ENCODE measurements around the gene LSR.

Gene LSR

DNA sequence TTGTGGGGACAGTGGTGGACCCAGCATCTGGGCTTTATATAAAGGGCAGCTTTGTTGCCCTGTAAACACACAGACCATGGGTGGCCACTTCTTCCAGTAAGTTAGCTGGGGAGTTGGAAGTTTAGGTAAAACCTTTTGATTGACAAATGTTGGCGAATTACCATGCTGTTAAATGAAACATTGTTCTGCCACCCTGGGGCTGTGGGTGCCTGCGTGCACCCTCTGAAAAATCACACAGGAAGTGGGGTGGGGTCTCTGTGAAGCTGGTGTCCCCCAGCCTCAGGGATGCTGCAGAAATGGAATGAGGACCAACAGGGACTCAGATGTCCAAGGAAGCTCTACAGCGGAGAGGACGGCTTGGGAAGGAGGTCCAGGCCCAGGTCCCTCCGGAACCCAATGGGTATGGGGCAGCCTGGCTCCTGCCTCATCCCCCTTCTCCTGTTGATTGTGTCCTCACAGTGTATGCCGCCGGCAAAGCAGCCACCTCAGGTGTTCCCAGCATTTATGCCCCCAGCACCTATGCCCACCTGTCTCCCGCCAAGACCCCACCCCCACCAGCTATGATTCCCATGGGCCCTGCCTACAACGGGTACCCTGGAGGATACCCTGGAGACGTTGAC, 17.2 kb downstream of the LSR start:
- Mint-ChIP-seq H3K27ac (peak overlapping the region; percentile 89), H3K4me3 (peak overlapping the region; percentile 74), H3K27me3 (no peaks in the 10 kb centered on the region), H3K9me3 (ENCODE audit: low read depth) (no peaks in the 10 kb centered on the region), H3K4me1 (ENCODE audit: low read depth) (peaks cover 19% of the 10 kb centered on the region), H3K36me3 (peaks cover 2% of the 10 kb centered on the region)

DNA sequence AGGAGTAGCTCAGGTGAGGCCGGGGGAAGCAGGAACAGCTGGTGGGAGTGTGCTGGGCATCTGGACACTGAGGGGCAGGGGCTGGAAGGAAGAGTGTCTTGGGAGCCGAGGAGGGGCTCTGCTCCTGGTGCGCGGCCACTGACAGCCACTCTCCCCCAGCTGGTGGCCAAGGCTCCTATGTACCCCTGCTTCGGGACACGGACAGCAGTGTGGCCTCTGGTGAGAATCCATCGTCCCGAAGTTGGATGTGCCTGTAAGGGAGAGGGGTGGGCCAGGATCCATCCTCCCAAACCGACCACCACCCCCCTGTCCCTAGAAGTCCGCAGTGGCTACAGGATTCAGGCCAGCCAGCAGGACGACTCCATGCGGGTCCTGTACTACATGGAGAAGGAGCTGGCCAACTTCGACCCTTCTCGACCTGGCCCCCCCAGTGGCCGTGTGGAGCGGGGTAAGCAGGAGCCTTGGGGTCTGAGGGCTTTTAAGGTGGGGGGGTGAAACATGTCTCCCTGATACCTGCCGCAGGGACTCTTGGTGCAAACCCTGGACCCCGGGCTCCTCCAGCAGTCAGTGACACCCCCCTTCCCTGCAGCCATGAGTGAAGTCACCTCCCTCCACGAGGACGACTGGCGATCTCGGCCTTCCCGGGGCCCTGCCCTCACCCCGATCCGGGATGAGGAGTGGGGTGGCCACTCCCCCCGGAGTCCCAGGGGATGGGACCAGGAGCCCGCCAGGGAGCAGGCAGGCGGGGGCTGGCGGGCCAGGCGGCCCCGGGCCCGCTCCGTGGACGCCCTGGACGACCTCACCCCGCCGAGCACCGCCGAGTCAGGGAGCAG, 17.9 kb downstream of the LSR start:
- Mint-ChIP-seq H3K27me3 (no peaks in the 10 kb centered on the region), H3K27ac (peak overlapping the region; percentile 89), H3K4me3 (peak overlapping the region; percentile 95), H3K36me3 (peaks cover 2% of the 10 kb centered on the region), H3K9me3 (ENCODE audit: low read depth) (no peaks in the 10 kb centered on the region), H3K4me1 (ENCODE audit: low read depth) (peaks cover 19% of the 10 kb centered on the region)

DNA sequence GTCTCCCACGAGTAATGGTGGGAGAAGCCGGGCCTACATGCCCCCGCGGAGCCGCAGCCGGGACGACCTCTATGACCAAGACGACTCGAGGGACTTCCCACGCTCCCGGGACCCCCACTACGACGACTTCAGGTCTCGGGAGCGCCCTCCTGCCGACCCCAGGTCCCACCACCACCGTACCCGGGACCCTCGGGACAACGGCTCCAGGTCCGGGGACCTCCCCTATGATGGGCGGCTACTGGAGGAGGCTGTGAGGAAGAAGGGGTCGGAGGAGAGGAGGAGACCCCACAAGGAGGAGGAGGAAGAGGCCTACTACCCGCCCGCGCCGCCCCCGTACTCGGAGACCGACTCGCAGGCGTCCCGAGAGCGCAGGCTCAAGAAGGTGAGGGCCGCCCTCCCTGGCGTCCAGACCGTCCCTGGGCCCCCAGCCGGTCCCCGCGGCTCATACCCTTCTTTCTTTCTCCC, 18.6 kb downstream of the LSR start:
- Mint-ChIP-seq H3K4me3 (peak overlapping the region; percentile 95), H3K36me3 (peaks cover 8% of the 10 kb centered on the region)

DNA sequence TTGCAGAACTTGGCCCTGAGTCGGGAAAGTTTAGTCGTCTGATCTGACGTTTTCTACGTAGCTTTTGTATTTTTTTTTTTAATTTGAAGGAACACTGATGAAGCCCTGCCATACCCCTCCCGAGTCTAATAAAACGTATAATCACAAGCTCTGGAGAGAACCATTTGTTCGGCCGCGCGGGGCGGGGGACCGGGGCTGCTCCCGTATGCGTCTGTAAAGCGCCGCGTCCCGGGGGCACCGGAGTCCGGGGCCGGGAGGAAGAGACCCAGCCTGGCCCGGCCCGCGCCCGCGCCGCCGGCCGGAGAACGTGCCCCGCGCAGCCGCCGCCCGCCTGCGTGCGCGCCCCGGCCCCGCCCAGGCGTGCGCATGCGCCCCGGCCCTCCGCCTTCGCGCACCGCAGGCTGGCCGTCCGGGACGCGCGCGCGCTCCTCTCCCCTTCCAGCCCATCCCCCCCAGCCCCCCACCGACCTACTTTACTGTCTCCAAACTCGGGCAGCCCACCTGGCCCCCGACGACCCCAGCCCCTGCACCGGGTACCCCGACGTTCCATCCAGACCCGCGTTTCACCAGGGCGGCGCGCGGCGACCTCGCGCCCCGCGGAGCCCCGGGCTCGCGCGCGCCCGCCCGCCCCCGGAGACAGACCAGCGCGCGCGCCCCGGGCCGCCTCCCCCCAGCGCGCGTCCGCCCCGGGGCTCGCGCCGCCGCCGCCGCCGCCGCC, 19.2 kb downstream of the LSR start:
- peaks cover 24% of the 10 kb centered on the region for H3K4me1 Mint-ChIP-seq (ENCODE audit: low read depth)
- H3K27me3 Mint-ChIP-seq, result no peaks in the 10 kb centered on the region
- H3K9me3 Mint-ChIP-seq (ENCODE audit: low read depth), result no peaks in the 10 kb centered on the region

More for the DNA sequence above, 18.6 kb downstream of the LSR start:
- Mint-ChIP-seq H3K4me1 (ENCODE audit: low read depth) (peaks cover 25% of the 10 kb centered on the region), H3K27me3 (no peaks in the 10 kb centered on the region), H3K9me3 (ENCODE audit: low read depth) (no peaks in the 10 kb centered on the region), H3K27ac (peak overlapping the region; percentile 92)

DNA sequence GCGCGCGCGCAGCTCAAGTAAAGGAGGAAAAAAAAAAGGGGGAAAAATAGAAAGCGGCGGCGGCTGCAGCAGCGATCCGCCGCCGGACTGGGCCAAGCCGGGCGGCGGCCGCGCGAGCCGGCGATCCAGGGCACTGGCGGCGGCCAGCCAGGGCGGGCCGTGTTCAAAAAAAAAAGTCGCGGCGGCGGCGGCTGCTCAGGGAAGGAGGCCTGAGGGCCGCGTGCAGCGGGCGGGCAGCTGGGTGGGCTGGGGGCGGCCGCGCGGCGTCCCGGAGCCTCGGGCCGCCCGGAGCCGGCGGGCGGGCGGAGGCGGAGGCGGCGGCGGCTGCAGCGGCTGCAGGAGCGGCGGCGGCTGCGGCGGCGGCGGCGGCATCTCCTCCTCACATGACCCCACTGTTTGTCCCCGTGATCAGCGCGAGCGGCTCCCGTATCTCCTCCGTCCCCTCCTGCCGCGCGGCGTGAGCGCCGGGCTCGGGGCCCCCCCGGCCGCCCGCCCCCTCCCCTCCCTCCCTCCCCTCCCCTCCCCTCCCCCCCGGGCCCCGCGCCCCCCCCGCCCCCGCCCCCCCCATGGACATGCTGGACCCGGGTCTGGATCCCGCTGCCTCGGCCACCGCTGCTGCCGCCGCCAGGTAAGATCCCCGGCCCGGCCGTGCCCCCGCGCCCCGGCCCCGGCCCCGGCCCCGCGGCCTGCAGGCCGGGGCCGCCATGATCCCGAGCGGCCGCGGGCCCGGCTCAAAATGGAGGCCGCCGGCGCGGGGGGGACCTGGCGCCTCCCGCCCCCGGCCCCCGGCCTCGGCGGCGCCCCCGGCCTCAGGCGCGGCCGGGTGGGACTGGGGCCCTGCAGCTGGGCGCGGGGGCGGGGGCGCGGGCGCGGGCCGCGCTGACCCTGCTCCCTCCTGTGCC, 20.0 kb downstream of the LSR start, which contains the start of gene USF2:
Gene USF2 (plus strand): TSS at position 427 of the 902 bp plus-strand sequence. CDS start 140 bp downstream, at position 567.
- no peaks in the 10 kb centered on the region for H3K9me3 Mint-ChIP-seq (ENCODE audit: low read depth)
- no peaks in the 10 kb centered on the region for H3K27me3 Mint-ChIP-seq
- H3K4me3 Mint-ChIP-seq, result peak within 1 kb of the TSS; percentile 95
- peaks cover 24% of the 10 kb centered on the region for H3K4me1 Mint-ChIP-seq (ENCODE audit: low read depth)
- H3K27ac Mint-ChIP-seq, result peak within 1 kb of the TSS; percentile 92
- peaks cover 8% of the 10 kb centered on the region for H3K36me3 Mint-ChIP-seq

More for the DNA sequence above, 19.2 kb downstream of the LSR start:
- Mint-ChIP-seq H3K4me3 (peak overlapping the region; percentile 95), H3K27ac (peak overlapping the region; percentile 92), H3K36me3 (peaks cover 8% of the 10 kb centered on the region)

DNA sequence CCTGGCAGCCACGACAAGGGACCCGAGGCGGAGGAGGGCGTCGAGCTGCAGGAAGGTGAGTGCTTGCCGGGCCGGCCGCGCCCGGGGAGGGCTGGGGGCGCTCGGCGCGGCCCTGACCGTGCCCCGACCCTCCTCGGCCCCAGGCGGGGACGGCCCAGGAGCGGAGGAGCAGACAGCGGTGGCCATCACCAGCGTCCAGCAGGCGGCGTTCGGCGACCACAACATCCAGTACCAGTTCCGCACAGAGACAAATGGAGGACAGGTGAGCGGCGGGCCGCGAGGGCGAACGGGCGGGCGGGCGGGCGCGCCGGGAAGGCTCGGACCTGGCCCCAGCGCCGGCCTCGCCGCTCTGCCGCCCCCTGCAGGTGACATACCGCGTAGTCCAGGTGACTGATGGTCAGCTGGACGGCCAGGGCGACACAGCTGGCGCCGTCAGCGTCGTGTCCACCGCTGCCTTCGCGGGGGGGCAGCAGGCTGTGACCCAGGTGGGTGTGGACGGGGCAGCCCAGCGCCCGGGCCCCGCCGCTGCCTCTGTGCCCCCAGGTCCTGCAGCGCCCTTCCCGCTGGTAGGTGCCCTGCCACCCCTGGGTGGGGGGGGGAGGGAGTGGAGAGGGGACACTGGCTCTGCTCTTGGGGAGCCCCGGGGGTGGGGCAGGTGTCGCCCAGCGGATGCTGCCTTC, 20.8 kb downstream of the LSR start:
- Mint-ChIP-seq H3K4me3 (peak overlapping the region; percentile 77), H3K27ac (no peak overlapping the region), H3K9me3 (ENCODE audit: low read depth) (no peaks in the 10 kb centered on the region), H3K36me3 (peaks cover 6% of the 10 kb centered on the region), H3K4me1 (ENCODE audit: low read depth) (peaks cover 23% of the 10 kb centered on the region), H3K27me3 (no peaks in the 10 kb centered on the region)

DNA sequence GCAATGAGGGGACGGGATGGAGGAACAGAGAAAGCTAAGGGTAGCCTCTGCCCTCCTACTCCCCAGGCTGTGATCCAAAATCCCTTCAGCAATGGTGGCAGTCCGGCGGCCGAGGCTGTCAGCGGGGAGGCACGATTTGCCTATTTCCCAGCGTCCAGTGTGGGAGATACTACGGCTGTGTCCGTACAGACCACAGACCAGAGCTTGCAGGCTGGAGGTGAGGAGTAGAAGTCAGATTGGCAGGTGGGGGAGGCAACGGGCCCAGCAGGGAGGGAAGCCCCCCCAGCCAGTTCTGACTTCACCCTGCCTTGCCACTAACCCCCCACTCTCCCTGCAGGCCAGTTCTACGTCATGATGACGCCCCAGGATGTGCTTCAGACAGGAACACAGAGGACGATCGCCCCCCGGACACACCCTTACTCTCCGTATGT, 21.6 kb downstream of the LSR start:
- no peaks in the 10 kb centered on the region for H3K9me3 Mint-ChIP-seq (ENCODE audit: low read depth)
- H3K27me3 Mint-ChIP-seq, result no peaks in the 10 kb centered on the region
- H3K4me3 Mint-ChIP-seq, result peak overlapping the region; percentile 77
- peaks cover 6% of the 10 kb centered on the region for H3K36me3 Mint-ChIP-seq
- H3K27ac Mint-ChIP-seq, result no peak overlapping the region
- peaks cover 21% of the 10 kb centered on the region for H3K4me1 Mint-ChIP-seq (ENCODE audit: low read depth)

DNA sequence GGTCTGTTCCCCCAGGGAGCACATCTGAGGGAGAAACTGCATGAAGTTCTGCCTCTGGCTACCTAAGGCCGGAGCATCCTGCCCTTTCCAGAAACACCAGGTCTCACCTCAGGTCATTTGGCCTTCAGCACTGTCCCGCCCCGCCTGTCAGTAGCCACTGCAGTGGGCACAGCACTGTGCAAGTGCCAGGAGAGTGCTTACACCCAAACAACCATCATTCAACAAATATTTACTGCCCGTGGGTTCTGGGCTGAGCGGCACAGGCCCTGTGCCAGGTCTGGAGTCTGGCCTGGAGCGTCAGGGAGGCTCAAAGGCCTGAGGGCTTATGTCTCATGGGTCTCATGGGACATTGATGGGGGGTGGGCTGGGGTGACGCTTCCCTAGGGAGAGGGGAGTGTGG, 22.7 kb downstream of the LSR start:
- Mint-ChIP-seq H3K4me3 (no peak overlapping the region), H3K36me3 (peaks cover 6% of the 10 kb centered on the region), H3K4me1 (ENCODE audit: low read depth) (peaks cover 14% of the 10 kb centered on the region), H3K27me3 (no peaks in the 10 kb centered on the region), H3K9me3 (ENCODE audit: low read depth) (no peaks in the 10 kb centered on the region), H3K27ac (no peak overlapping the region)

DNA sequence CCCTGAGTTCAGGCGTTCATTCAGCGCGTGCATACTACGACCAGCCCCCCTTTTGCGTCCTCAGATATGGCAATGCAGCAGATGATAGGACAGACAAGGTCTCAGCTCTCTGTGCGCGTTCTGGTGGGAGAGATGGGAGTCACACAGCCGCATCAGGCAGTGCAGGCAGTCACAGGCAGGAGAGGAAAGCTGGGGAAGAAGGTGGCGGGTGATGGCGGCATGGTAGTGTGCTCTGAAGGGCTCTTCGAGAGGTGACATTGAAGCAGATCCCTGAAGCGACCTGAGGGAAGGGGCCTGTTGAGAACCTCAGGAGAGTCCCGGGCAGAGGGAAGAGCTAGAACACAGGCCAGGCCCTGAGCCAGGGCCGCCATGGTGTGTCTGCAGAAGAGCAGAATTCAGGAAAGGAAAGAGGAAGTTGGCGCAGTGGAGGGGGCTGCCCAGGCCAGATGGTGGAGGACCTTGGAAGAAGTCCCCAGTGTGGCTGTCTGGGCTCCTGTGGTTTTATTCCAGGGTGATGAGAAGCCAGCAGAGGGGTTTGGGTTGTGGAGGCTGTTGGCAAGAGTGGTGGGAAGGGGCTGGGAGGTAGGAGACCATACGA, 23.4 kb downstream of the LSR start:
- peaks cover 14% of the 10 kb centered on the region for H3K4me1 Mint-ChIP-seq (ENCODE audit: low read depth)
- H3K27ac Mint-ChIP-seq, result peak overlapping the region; percentile 55
- no peaks in the 10 kb centered on the region for H3K9me3 Mint-ChIP-seq (ENCODE audit: low read depth)

DNA sequence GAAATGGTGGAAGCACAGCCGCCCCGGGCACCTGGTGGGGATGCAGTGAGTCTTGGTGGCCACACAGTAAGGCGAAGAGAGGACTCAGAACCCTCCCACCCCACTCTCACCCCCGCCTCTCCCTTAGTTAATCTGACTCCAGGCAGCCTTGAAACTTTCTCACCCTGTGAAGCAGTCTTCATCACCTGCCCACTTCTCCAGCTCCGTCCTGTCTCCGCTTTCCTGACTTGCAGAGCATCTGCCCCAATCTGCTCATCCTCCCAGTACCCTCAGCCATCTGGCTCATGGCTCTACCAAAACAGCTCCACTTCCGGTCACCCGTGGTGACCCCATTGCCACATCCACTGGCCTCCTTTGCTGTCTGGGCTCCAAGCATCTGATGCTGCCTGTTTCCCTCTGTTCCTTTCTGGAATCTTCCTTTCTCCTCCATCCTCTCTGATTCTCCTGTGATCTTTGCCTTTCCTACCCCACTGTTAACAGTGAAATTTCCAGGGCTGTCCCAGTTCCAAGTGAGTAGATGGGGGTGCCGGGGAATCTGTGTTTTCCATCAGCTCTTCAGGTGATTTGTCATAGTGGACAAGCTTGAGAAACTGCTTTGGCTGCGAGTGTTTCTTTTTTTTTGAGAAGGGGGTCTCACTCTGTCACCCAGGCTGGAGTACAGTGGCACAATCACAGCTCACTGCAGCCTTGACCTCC, 24.3 kb downstream of the LSR start:
- H3K4me1 Mint-ChIP-seq (ENCODE audit: low read depth), result peaks cover 14% of the 10 kb centered on the region
- H3K27ac Mint-ChIP-seq, result no peak overlapping the region
- no peaks in the 10 kb centered on the region for H3K9me3 Mint-ChIP-seq (ENCODE audit: low read depth)
- peaks cover 6% of the 10 kb centered on the region for H3K36me3 Mint-ChIP-seq
- no peak overlapping the region for H3K4me3 Mint-ChIP-seq
- H3K27me3 Mint-ChIP-seq, result no peaks in the 10 kb centered on the region

More for the DNA sequence above, 23.4 kb downstream of the LSR start:
- Mint-ChIP-seq H3K4me3 (no peak overlapping the region), H3K27me3 (no peaks in the 10 kb centered on the region), H3K36me3 (peaks cover 6% of the 10 kb centered on the region)

DNA sequence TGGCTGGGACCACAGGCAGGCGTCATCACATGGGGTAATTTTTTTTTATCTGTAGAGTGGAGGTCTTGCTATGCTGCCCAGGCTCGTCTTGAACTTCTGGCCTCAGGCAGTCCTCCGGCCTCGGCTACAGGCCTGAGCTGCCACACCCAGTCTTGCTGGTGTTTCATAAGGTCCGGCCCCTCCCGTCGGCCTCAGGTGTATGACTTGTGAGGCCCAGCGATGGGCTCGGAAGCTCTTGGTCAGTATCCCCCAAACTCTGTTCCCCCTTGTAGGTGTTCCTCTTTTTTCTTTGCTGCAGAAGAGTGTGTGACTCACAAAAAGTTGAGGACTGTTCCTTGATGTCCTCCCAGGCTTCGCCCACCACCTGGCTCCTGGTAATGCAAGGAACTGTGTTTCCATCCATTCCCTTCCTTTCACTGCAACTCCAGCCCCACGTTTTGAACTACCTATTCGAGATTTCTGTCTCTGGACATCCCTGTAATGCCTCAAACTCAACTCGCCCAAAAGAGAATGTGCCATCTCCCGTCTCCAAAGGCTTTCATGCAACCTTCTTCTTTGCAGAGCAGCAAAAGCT, 25.0 kb downstream of the LSR start:
- no peak overlapping the region for H3K4me3 Mint-ChIP-seq

DNA sequence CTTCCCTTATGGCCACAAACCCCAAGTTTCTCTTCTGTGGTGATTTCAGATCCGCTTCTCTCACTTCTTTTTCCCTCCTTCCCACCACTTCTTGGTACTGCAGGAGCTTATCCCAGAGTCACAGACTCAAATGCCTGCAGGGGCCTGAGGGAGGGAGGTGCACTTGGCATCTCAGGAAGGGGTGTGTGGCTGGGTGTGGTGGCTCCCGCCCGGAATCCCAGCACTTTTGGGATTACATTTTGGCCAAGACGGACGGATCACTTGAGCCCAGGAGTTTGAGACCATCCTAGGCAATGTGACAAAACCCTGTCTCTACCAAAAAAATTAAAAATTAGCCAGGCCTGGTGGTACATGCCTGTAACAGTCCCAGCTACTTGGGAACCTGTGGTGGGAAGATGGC, 25.5 kb downstream of the LSR start:
- H3K27me3 Mint-ChIP-seq, result no peaks in the 10 kb centered on the region
- H3K9me3 Mint-ChIP-seq (ENCODE audit: low read depth), result no peaks in the 10 kb centered on the region
- no peak overlapping the region for H3K27ac Mint-ChIP-seq
- peaks cover 6% of the 10 kb centered on the region for H3K36me3 Mint-ChIP-seq
- H3K4me3 Mint-ChIP-seq, result no peak overlapping the region
- peaks cover 14% of the 10 kb centered on the region for H3K4me1 Mint-ChIP-seq (ENCODE audit: low read depth)

More for the DNA sequence above, 25.0 kb downstream of the LSR start:
- Mint-ChIP-seq H3K27ac (no peak overlapping the region), H3K36me3 (peaks cover 6% of the 10 kb centered on the region), H3K4me1 (ENCODE audit: low read depth) (peaks cover 14% of the 10 kb centered on the region), H3K27me3 (no peaks in the 10 kb centered on the region), H3K9me3 (ENCODE audit: low read depth) (no peaks in the 10 kb centered on the region)
